GM12864 (cell line): ENCODE results near the gene PGBD2.

ENCODE experiments used
- DNase-seq: peaks from one replicate; pipeline ENCODE4 v3.0.0-alpha.2; 2011; ENCODE audit warnings: low read depth
- H3K4me3 ChIP-seq: 2 replicates; pipeline ENCODE4 v1.5.1; 2011; ENCODE audit warnings: mild to moderate bottlenecking, low read depth, low read length, control low read depth
- CTCF ChIP-seq: IDR thresholded peaks from 2 replicates; pipeline ENCODE4 v1.5.1; 2011; ENCODE audit warnings: low read depth, mild to moderate bottlenecking, moderate library complexity, low read length, control low read depth, inconsistent platforms; ENCODE audit errors: missing control alignments

Gene PGBD2

GRCh38 chr1:248890549-248891498, 15.2 kb upstream of the PGBD2 start:
- H3K4me3 ChIP-seq = no peak overlapping the region
- DNase-seq = no peak
- TF ChIP-seq CTCF = no peak

- no peak for TF ChIP-seq CTCF
- H3K4me3 ChIP-seq = no peak overlapping the region
- no peak for DNase-seq
These were observed 14.3 kb upstream of the PGBD2 start for GRCh38 chr1:248891758-248892157.

- no peak for TF ChIP-seq CTCF
- H3K4me3 ChIP-seq = no peak overlapping the region
- DNase-seq = no peak
These were observed 13.4 kb upstream of the PGBD2 start for GRCh38 chr1:248892590-248892989.

GRCh38 chr1:248894837-248895236, 11.2 kb upstream of the PGBD2 start:
- no peak for DNase-seq
- no peak overlapping the region for H3K4me3 ChIP-seq
- TF ChIP-seq CTCF = no peak

GRCh38 chr1:248897412-248898337, 8.4 kb upstream of the PGBD2 start:
- DNase-seq = no peak
- TF ChIP-seq CTCF = no peak
- no peak overlapping the region for H3K4me3 ChIP-seq

GRCh38 chr1:248900637-248901036, 5.4 kb upstream of the PGBD2 start:
- DNase-seq = no peak
- no peak for TF ChIP-seq CTCF
- no peak overlapping the region for H3K4me3 ChIP-seq
